HG02642 (cell line): ENCODE data around the gene ROR1.

Experiments used
- ATAC-seq: cut with Tn5 transposase; IDR thresholded peaks from one replicate; pipeline ENCODE4 v1.9.1; 2021; ENCODE audit warnings: mild to moderate bottlenecking; ENCODE audit not compliant: unreplicated experiment, poor library complexity

ROR1 gene

GRCh38 chr1:63773815-63774616, at the start of gene ROR1:
Gene ROR1 (plus strand): TSS chr1:63774017.
- no peak for ATAC-seq

GRCh38 chr1:63724375-63724899, 49.4 kb upstream of the ROR1 start:
- ATAC-seq: no peak

- ATAC-seq: no peak
These were observed 45.1 kb upstream of the ROR1 start for GRCh38 chr1:63728611-63729226.

GRCh38 chr1:63729227-63729620, 44.6 kb upstream of the ROR1 start:
- no peak for ATAC-seq

- no peak for ATAC-seq
These were observed 43.6 kb upstream of the ROR1 start for GRCh38 chr1:63730211-63730610.

GRCh38 chr1:63731117-63732043, 42.4 kb upstream of the ROR1 start:
- ATAC-seq: no peak

GRCh38 chr1:63732666-63733065, 41.2 kb upstream of the ROR1 start:
- no peak for ATAC-seq

GRCh38 chr1:63738772-63739171, 35.0 kb upstream of the ROR1 start:
- ATAC-seq: no peak

GRCh38 chr1:63739452-63739851, 34.4 kb upstream of the ROR1 start:
- no peak for ATAC-seq

- no peak for ATAC-seq
These were observed 33.4 kb upstream of the ROR1 start for GRCh38 chr1:63740432-63740831.

GRCh38 chr1:63742526-63742925, 31.3 kb upstream of the ROR1 start:
- no peak for ATAC-seq

GRCh38 chr1:63743781-63744180, 30.0 kb upstream of the ROR1 start:
- ATAC-seq: no peak

GRCh38 chr1:63746129-63746864, 27.5 kb upstream of the ROR1 start:
- ATAC-seq: no peak

GRCh38 chr1:63747445-63747844, 26.4 kb upstream of the ROR1 start:
- ATAC-seq: no peak

- ATAC-seq: no peak
These were observed 25.7 kb upstream of the ROR1 start for GRCh38 chr1:63748046-63748580.

GRCh38 chr1:63748641-63749040, 25.2 kb upstream of the ROR1 start:
- no peak for ATAC-seq

- ATAC-seq: no peak
These were observed 23.1 kb upstream of the ROR1 start for GRCh38 chr1:63750721-63751120.

- ATAC-seq: no peak
These were observed 21.6 kb upstream of the ROR1 start for GRCh38 chr1:63752176-63752575.

GRCh38 chr1:63753591-63753990, 20.2 kb upstream of the ROR1 start:
- no peak for ATAC-seq

GRCh38 chr1:63756839-63757238, 17.0 kb upstream of the ROR1 start:
- no peak for ATAC-seq
